GM20000 (cell line): ENCODE results near the gene PRAMEF12.

Source experiments
- DNase-seq: peaks from one replicate; pipeline ENCODE4 v3.0.0; 2012; ENCODE audit warnings: low spot score
- CTCF ChIP-seq: IDR thresholded peaks from 2 replicates; pipeline ENCODE4 v1.5.1; 2012; ENCODE audit warnings: mild to moderate bottlenecking, control low read depth; ENCODE audit errors: extremely low read depth, missing control alignments

PRAMEF12 gene

GRCh38 chr1:12745126-12745991 is 28.2 kb upstream of the PRAMEF12 start:
- DNase-seq, result no peak
- no peak for TF ChIP-seq CTCF

- no peak for DNase-seq
- TF ChIP-seq CTCF, result no peak
Measured at GRCh38 chr1:12745992-12746323, 27.6 kb upstream of the PRAMEF12 start, which contains the start of gene CFAP107. TSS of gene CFAP107 (plus strand) at chr1:12746200. CDS start at chr1:12746431, 231 bp downstream.

GRCh38 chr1:12748778-12749355 is 24.7 kb upstream of the PRAMEF12 start:
- DNase-seq, result no peak
- no peak for TF ChIP-seq CTCF

GRCh38 chr1:12754738-12755137 is 18.8 kb upstream of the PRAMEF12 start:
- no peak for DNase-seq
- no peak for TF ChIP-seq CTCF

GRCh38 chr1:12756273-12756672 is 17.3 kb upstream of the PRAMEF12 start:
- no peak for TF ChIP-seq CTCF
- no peak for DNase-seq

- TF ChIP-seq CTCF, result no peak
- DNase-seq, result no peak
Measured at GRCh38 chr1:12756768-12757413, 16.6 kb upstream of the PRAMEF12 start.

GRCh38 chr1:12757836-12758235 is 15.7 kb upstream of the PRAMEF12 start:
- no peak for DNase-seq

More at GRCh38 chr1:12757836-12758235, 15.7 kb upstream of the PRAMEF12 start:
- no peak for TF ChIP-seq CTCF
